ENCODE measurements around the gene DNAJC27.

DNA sequence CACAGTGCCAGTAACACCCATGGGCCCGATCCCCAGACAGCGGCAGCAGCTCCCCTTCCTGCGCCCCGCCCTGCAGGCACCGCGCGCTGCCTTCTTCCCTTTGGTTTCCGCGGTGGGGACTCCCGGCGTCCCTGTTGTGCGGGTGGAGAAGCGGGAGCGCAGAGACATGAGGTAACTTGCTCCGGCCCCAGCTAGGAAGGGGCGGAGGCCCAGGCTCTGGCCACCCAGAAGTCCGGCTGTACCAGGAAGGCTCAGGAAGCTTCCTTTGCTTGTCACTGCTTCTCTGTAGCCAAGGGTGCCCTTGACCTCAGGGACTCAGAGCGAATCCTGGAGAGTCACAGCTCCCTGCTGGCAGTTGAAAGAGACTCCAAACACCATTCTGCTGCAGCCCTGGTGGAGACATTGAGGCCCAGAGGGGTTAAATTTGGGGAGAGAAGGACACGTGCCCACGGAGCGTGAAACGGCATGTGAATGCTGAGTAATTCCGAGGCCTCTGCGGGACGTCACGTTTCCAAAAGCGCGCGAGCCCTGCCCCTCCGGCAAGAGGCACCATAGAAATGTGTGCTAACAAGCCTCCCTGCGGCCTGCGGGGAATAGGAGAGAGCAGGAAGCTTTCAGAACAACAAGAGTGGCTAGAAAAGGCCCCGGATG lies 45.0 kb downstream of the DNAJC27 start:
- TF ChIP-seq POLR2A (IDR thresholded peaks at IDR 0.05; ENCODE audit: low read length) (no peak), EP300 (IDR thresholded peaks at IDR 0.05) (no peak), CEBPB (IDR thresholded peaks at IDR 0.05) (no peak), CHD2 (IDR thresholded peaks at IDR 0.05; ENCODE audit: low read length, partially characterized antibody) (no peak), RAD21 (conservative IDR thresholded peaks at IDR 0.05 in 1 of 2, IDR thresholded peaks at IDR 0.05 in 1 of 2) (no peak), HMGXB4 (CRISPR knock-in tag; IDR thresholded peaks at IDR 0.05; ENCODE audit: borderline replicate concordance) (no peak), HDAC2 (IDR thresholded peaks at IDR 0.05) (no peak), ELK1 (IDR thresholded peaks at IDR 0.05; ENCODE audit: low read depth, low read length) (no peak), CTCF (IDR thresholded peaks at IDR 0.05) (no peak), MAFK (IDR thresholded peaks at IDR 0.05; ENCODE audit: partially characterized antibody) (no peak), NPAS2 (CRISPR knock-in tag; IDR thresholded peaks at IDR 0.05; ENCODE audit: borderline replicate concordance) (no peak), ZC3H11A (IDR thresholded peaks at IDR 0.05) (no peak)
- TF ChIP-seq, protein P1, sequence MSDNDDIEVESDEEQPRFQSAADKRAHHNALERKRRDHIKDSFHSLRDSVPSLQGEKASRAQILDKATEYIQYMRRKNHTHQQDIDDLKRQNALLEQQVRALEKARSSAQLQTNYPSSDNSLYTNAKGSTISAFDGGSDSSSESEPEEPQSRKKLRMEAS (IDR thresholded peaks at IDR 0.05): no peak
- TF ChIP-seq, protein P2, sequence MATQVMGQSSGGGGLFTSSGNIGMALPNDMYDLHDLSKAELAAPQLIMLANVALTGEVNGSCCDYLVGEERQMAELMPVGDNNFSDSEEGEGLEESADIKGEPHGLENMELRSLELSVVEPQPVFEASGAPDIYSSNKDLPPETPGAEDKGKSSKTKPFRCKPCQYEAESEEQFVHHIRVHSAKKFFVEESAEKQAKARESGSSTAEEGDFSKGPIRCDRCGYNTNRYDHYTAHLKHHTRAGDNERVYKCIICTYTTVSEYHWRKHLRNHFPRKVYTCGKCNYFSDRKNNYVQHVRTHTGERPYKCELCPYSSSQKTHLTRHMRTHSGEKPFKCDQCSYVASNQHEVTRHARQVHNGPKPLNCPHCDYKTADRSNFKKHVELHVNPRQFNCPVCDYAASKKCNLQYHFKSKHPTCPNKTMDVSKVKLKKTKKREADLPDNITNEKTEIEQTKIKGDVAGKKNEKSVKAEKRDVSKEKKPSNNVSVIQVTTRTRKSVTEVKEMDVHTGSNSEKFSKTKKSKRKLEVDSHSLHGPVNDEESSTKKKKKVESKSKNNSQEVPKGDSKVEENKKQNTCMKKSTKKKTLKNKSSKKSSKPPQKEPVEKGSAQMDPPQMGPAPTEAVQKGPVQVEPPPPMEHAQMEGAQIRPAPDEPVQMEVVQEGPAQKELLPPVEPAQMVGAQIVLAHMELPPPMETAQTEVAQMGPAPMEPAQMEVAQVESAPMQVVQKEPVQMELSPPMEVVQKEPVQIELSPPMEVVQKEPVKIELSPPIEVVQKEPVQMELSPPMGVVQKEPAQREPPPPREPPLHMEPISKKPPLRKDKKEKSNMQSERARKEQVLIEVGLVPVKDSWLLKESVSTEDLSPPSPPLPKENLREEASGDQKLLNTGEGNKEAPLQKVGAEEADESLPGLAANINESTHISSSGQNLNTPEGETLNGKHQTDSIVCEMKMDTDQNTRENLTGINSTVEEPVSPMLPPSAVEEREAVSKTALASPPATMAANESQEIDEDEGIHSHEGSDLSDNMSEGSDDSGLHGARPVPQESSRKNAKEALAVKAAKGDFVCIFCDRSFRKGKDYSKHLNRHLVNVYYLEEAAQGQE (IDR thresholded peaks at IDR 0.05): no peak

Data from A549 (cell line).